HG02938 (cell line): ENCODE data around the gene SLC25A3.
A peak's percentile ranks its signal among the peaks of the same experiment; 100 is the strongest.
"Not testable (repeated sequence)": the region's sequence is repeated elsewhere in the genome, so short reads cannot be mapped to it uniquely, and the experiment has no call there.

Source experiments
- ATAC-seq: cut with Tn5 transposase; IDR thresholded peaks from one replicate; pipeline ENCODE4 v1.9.1; 2021; ENCODE audit warnings: mild to moderate bottlenecking, moderate library complexity; ENCODE audit not compliant: unreplicated experiment

SLC25A3 gene

GRCh38 chr12:98593351-98594049, at the start of gene SLC25A3:
SLC25A3 (plus strand) TSS chr12:98593686; CDS start chr12:98593979, 293 bp downstream.
- peak; percentile 98 for ATAC-seq

DNA sequence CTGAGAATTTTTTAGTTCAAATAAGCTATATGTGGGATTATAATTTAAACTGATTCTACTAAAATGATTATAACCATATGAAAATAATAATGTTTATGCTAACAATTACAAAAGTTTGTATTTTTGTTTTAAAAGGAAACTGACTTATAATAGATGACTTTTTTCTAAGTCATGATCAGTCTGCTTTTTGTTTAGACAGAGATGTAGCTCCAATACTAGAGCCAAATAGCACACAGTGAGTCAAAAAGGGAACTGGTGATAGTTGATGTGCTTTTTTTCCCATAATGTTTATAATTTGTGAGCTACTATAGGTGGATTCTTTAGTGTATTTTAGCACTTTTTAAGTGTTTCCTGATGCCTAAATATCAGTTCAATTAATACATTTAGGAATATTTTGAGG, 49.8 kb upstream of the SLC25A3 start:
- no peak for ATAC-seq

- ATAC-seq: no peak
These were observed 48.7 kb upstream of the SLC25A3 start for GRCh38 chr12:98544751-98545150.

- ATAC-seq: no peak
These were observed 43.9 kb upstream of the SLC25A3 start for GRCh38 chr12:98549371-98550110.

DNA sequence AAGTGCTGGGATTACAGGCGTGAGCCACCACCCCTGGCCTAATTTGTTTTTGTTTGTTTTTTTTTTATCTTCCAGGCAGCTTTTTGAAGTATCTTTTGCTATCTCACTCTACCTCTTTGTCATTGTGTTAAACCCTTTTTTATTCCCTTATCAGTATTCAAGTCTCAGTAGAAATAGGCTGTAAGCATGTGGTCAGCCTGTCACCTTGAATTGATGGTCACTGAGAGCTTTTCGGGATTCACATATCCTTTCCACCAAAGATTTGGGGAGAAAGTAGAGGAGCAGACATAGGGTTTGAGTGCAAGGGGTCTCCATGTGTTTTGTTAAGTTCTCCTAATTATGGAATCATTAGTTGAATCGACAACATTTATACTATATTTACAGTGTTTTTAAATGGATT, 41.7 kb upstream of the SLC25A3 start:
- no peak for ATAC-seq

GRCh38 chr12:98558097-98558496, 35.4 kb upstream of the SLC25A3 start:
- not testable (repeated sequence) for ATAC-seq

DNA sequence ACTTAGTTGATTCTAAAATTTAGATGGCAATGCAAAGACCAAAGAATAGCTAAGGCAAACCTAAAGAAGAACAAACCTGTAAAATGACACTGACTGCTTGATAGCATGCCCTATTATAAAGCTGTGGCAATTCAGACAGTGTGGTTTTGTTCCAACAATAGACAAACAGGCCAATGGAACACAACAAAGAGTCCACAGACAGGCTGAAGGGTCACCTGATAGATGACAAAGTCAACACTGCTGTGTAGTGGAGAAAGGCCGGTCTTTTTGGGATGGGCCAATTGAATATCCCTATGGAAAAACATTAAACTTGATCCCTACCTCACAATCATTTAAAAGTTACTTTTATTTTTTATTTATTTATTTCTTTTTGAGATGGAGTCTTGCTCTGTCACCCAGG, 33.8 kb upstream of the SLC25A3 start:
- ATAC-seq: no peak

- ATAC-seq: no peak
These were observed 31.6 kb upstream of the SLC25A3 start for GRCh38 chr12:98561846-98562245.

GRCh38 chr12:98572010-98572409, 21.5 kb upstream of the SLC25A3 start:
- no peak for ATAC-seq

DNA sequence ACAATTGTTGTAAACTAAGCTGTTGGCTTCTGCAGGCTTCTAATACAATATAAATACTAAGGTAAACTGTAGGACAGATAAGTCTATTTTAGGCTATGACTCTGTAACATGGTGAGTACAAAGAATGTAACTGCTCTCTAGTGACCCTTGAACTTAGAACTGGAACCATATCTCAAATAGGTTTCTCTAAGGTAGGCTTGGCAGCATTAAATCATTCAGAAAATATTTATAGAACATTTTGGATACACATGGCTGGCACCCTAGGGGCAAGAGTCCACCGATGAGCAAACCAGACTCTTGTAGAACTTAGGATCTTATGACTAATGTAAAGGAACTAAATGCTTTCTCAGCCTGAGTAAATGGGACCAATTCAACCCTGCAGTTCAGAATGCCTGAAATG, 19.4 kb upstream of the SLC25A3 start:
- no peak for ATAC-seq

- no peak for ATAC-seq
These were observed 18.5 kb upstream of the SLC25A3 start for GRCh38 chr12:98575013-98575412.

GRCh38 chr12:98576795-98577194, 16.7 kb upstream of the SLC25A3 start:
- ATAC-seq: not testable (repeated sequence)

DNA sequence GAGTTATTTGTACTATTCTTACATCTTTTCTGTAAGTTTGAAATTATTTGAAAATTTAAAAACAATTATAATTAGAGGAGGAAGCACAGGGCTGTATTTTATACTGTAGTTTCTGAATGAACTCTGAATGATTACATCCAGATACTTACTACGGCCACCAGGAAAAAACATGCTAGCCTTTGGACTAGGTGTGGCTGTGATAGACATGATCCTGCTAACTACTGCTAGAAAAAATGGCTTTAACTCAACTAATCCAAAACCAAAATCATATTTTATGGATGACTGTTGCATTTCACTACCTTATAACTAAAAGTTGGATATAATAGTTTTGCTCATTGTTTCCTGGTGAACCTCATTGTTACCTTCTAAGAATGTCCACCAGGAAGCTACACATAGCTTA, 15.1 kb upstream of the SLC25A3 start:
- no peak for ATAC-seq

GRCh38 chr12:98578821-98579220, 14.7 kb upstream of the SLC25A3 start:
- ATAC-seq: no peak

GRCh38 chr12:98579347-98579746, 14.1 kb upstream of the SLC25A3 start:
- no peak for ATAC-seq

GRCh38 chr12:98579835-98580234, 13.7 kb upstream of the SLC25A3 start:
- ATAC-seq: no peak

DNA sequence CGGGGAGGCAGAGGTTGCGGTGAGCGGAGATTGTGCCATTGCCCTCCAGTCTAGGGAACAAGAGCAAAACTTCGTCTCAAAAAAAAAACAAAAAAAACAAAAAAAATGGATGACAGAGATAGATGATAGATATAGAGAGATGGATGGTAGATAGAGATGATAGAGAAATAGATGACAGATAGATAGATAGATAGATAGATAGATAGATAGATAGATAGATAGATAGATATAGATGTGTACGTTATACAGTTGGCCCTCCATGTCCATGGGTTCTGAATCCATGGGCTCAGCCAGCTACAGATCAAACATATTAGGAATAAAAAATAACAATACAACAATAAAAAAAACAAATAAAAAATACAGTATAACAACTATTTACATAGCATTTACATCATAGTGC, 12.8 kb upstream of the SLC25A3 start:
- ATAC-seq: no peak

GRCh38 chr12:98581101-98581500, 12.4 kb upstream of the SLC25A3 start:
- ATAC-seq: no peak

- ATAC-seq: no peak
These were observed 11.4 kb upstream of the SLC25A3 start for GRCh38 chr12:98582093-98582492.

GRCh38 chr12:98587084-98587483, 6.4 kb upstream of the SLC25A3 start:
- ATAC-seq: no peak

DNA sequence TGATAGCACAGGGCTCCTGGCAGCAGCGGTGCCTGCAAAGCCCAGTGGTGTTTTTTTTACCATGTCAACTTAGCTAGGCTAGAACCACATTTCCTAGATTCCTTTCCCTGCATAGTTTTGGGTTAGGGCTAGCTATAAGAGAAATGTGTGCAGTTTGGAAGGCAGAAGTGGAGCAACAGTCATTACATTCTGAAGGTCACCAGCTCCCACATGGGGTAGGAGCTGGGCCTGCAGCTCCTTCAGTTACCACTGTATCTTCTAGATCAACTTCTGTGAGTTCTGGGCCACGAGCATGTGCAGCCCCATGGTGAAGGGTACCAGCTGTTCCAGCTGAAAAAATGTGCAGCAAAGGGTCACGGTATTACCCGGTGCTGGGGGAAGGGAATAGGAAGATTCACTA, 2.3 kb upstream of the SLC25A3 start:
- ATAC-seq: no peak

GRCh38 chr12:98592825-98593322, 612 bp upstream of the SLC25A3 start:
- ATAC-seq: no peak
